SW 1271 (cell line): ENCODE results near the gene FOSL1.
A peak's percentile ranks its signal among the peaks of the same experiment; 100 is the strongest.

Experiments
- DNase-seq, 2 experiments: peaks; one replicate each; lab custom pipeline; 2025; lab: John Stamatoyannopoulos, UW

Gene FOSL1

GRCh38 chr11:65900125-65900898 is at the start of gene FOSL1:
FOSL1 (minus strand) TSS chr11:65900388; CDS start chr11:65900339, 49 bp downstream.
- peak; percentile 87 to 95 for DNase-seq

- DNase-seq = no peak
Measured at GRCh38 chr11:65947603-65948125, 47.5 kb upstream of the FOSL1 start.

GRCh38 chr11:65947133-65947532 is 46.9 kb upstream of the FOSL1 start:
- DNase-seq = no peak

- DNase-seq = no peak
Measured at GRCh38 chr11:65946655-65947054, 46.5 kb upstream of the FOSL1 start.

GRCh38 chr11:65945941-65946558 is 45.9 kb upstream of the FOSL1 start:
- DNase-seq = no peak

DNA sequence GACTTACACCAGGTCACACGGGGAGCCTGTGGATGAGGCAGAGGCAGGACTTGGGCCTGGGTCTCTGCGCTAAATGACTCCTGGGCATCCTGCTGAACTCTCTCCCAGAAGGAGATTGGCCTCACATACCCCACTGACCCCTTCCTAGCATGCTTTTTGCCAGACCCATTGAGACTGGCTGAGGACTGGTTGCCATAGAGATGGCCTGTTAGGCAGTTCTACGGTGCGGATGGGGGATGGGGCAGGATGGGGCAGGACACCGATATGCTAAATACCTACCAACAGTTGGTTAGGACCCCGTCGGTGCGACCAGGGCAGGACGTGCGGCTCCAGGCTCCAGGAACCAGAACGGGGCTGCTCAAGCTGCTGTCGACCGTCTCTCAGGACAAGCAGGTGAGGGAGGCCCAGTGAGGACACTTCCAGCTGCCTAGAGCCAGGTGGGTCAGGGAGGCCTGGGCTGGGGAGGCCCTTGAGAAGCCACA is 45.3 kb upstream of the FOSL1 start, which contains the start of gene TSGA10IP:
Gene TSGA10IP (plus strand): TSS at position 51 of the 482 bp plus-strand sequence. CDS start 196 bp downstream, at position 247.
- no peak for DNase-seq

DNA sequence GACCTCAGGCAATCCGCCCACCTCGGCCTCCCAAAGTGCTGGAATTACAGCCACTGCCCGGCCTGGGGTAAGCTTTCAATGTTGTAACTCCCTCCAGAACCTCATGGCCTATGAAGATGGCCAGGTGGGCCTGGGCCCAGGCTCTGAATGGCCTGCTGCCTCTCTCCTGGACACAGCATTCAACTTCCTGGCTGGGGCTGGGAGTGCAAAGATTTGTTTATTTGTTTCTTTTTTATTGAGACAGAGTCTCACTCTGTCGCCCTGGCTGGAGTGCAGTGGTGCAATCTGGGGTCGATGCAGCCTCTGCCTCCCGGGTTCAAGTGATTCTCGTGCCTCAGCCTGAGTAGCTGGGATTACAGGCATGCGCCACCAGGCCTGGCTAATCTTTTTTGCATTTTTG is 44.6 kb upstream of the FOSL1 start:
- DNase-seq = no peak

GRCh38 chr11:65944191-65944590 is 44.0 kb upstream of the FOSL1 start:
- DNase-seq = no peak

DNA sequence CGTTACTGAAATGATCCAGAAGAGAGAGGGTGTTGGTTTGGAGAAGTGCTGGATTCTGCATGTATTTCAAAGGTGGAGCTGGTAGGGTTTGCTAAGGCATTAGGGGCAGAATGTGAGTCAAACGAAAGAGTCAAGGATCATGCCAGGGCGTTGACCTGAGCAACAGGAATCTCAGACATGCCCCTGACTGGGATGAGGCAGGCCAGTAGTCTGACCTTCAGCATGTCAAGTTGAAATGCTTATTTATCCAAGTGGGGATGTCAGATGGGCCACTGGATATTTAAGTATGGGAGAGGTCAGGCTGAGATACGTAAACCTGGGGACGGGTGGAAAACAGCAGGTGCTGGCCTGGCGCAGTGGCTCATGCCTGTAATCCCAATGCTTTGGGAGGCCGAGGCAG is 42.3 kb upstream of the FOSL1 start:
- DNase-seq = no peak

DNA sequence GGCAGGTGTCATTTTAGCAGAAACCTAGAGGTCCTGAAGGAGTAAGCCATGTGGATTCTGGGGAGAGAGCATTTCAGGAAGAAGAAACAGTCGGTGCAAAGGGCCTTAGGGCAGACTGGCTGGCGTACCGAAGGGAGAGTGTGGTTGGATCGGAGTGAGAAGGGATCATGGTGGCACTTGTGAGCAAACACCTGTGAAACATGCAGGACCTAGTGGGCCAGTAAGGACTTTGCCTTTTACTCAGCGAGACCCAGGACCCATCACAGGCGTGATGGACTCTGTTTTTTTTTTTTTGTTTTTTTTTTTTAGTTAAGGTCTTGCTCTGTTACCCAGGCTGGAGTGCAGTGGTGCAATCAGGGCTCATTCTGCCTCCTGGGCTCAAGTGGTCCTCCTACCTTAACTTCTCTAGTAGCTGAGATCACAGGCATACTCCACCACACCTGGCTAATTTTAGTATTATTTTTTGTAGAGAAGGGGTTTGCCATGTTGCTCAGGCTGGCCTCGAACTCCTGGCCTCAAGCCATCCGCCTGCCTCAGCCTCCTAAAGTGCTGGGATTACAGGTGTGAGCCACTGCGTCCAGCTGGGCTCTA is 41.6 kb upstream of the FOSL1 start:
- no peak for DNase-seq

DNA sequence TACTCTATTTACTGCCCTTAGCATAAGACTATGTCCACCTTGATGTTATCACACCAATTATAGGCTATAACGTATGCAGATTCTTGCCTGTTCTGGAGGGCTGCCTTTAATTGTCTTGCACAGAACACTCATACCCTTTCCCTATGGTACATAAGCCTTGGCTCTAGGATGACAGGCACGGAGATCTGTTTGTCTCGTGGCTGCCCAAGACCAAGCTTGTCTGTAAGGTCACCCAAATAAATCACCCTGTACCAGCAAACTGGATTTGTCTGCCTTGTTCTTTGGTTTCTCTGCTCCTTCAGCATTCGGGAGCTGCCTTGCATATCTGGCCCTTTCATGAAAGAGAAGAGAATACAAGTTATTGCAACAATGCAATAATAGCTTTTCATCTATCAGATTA is 37.6 kb upstream of the FOSL1 start:
- DNase-seq = no peak

DNA sequence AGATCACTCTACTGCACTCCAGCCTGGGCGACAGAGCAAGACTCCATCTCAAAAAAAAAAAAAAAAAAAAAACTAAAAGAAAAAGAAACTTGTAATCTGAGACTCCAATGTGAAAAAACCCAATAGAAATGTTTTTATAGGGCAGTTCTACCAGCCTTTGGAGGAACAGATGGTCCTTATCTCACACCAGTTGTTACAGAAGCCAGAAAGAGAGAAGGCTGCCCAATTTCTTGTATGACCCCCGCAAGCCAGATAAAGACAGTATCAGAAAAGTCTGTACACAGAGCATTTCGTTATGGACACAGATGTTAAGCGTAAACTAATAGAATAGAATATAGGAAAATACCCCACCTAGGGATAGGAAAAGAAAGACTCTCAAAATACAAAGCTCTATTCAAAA is 33.8 kb upstream of the FOSL1 start:
- no peak for DNase-seq

GRCh38 chr11:65932558-65932919 is 32.4 kb upstream of the FOSL1 start:
- DNase-seq = no peak

- no peak for DNase-seq
Measured at GRCh38 chr11:65931773-65932557, 31.8 kb upstream of the FOSL1 start.

- no peak for DNase-seq
Measured at GRCh38 chr11:65928667-65929066, 28.5 kb upstream of the FOSL1 start.

DNA sequence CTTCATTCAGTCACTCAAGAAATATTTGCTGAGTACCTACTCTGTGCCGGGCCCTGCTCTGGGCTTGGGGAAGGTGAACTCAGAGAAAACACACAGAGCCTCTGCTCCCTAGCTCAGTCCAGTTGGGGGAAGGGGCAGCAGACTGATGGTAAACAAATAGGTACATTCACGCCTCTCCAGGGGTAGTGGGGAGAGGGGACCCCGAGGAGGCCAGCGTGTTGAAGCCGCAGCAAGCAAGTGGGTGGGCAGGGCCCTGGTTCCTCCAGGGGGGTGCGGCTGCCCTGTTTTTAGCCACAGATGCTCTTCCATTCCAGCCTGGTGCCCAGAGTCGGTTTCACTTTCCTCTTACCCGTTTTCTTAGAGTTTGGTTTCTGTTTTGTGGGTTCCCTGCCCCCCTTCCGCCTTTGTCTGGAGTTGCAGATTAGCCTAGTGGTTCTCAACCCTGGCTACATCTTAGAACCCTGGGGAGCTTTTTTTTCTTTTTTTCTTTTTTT is 27.8 kb upstream of the FOSL1 start:
- DNase-seq = no peak

- no peak for DNase-seq
Measured at GRCh38 chr11:65925397-65925796, 25.2 kb upstream of the FOSL1 start.

DNA sequence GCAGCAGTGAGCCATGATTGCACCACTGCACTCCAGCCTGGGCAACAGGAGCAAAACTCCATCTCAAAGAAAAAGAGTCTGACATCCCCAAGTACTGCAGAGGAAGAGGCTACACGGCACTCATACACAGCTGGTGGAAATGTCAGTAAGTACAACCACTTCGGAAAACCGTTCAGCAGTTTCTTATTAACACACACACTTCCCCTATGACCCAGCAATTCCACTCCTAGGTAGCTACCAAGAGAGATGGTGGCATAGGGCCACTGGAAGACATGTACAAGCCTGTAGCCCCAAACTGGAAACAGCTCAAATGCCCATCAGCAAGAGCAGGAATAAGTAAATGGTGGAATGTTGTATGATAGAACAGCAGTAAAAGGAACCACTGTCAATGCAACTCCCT is 22.4 kb upstream of the FOSL1 start:
- DNase-seq = no peak

- DNase-seq = no peak
Measured at GRCh38 chr11:65921876-65922275, 21.7 kb upstream of the FOSL1 start.

DNA sequence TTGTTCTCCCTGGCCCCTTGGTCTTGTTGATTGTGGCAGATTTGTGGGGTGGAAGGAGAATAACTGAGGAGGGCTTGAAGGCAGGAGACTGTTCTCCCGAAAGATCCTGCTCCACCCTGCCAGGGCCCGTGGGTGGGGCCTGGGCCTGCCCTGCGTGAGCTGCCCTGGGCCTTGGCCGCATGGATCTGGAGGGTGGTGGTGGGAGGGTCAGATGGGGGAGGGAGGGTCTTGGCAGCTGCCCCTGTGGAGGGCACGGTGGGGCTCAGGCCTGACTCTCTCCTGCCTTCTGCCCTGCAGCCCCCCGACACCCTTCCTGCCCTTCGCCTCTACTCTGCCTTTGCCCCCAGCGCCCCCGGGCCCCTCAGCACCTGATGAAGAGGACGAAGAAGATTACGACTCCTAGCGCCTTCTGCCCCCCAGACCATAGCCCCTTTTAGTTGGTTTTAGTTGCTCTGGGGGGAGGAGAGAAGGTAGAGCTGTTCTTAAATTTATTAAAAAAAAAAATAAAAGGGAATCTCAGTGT is 20.9 kb upstream of the FOSL1 start:
- DNase-seq = no peak

GRCh38 chr11:65920372-65920802 is 20.2 kb upstream of the FOSL1 start:
- no peak for DNase-seq
